Upper lobe of left lung (tissue), 6 donors: ENCODE results near the gene TM9SF2. TPM values are rescaled to one million over a fixed set of nuclear protein-coding genes. Genes with fewer than 3 reads are reported as not detected.
A peak's percentile ranks its signal among the peaks of the same experiment; 100 is the strongest.
"Not testable (repeated sequence)": the region's sequence is repeated elsewhere in the genome, so short reads cannot be mapped to it uniquely, and the experiment has no call there.

Experiments used
- ATAC-seq, 2 donors: fragments of 200-7000 bp; cut with Tn5 transposase; one replicate each; pipeline ENCODE4 v1.9.1; 2022; ENCODE audit warnings: mild to moderate bottlenecking in 2 of 2, moderate library complexity in 2 of 2; ENCODE audit not compliant: low FRiP score in 2 of 2
- DNase-seq, 2 donors: peaks; one replicate each; pipeline ENCODE4 v3.0.0-alpha.2; 2019 to 2020
- H3K27ac ChIP-seq, 4 donors: fragments of 200-600 bp; sonication (generic); one replicate each; pipeline ENCODE4 v1.5.1; 2016 to 2019
- H3K27me3 ChIP-seq, 4 donors: fragments of 200-600 bp; sonication (generic); one replicate each; pipeline ENCODE4 v1.5.1; 2017 to 2019
- H3K36me3 ChIP-seq, 4 donors: fragments of 200-600 bp; sonication (generic); one replicate each; pipeline ENCODE4 v1.5.1; 2016 to 2019
- H3K4me1 ChIP-seq, 4 donors: fragments of 200-600 bp; sonication (generic); one replicate each; pipeline ENCODE4 v1.5.1; 2018 to 2019
- H3K4me3 ChIP-seq, 4 donors: fragments of 200-600 bp; sonication (generic); one replicate each; pipeline ENCODE4 v1.5.1; 2017 to 2019; ENCODE audit warnings: mild to moderate bottlenecking in 2 of 4, moderate library complexity in 1 of 4
- H3K9me3 ChIP-seq, 4 donors: fragments of 200-600 bp; sonication (generic); one replicate each; pipeline ENCODE4 v1.5.1; 2018 to 2019
- EP300 ChIP-seq, 4 donors: sonication (generic); formaldehyde crosslinking; IDR thresholded peaks; one replicate each; pipeline ENCODE4 v1.5.1; 2017; ENCODE audit warnings: antibody characterized with exemption in 4 of 4, control low read depth in 2 of 4
- POLR2A ChIP-seq, 4 donors: fragments of 450-650 bp; IDR thresholded peaks; one replicate each; pipeline ENCODE4 v1.5.1; 2016 to 2017; ENCODE audit warnings: antibody characterized with exemption in 4 of 4, mild to moderate bottlenecking in 2 of 4
- POLR2AphosphoS5 ChIP-seq, 2 donors: sonication (generic); formaldehyde crosslinking; IDR thresholded peaks; one replicate each; pipeline ENCODE4 v1.5.1; 2017; ENCODE audit warnings: antibody characterized with exemption in 2 of 2
- WGBS, 2 donors: methylation state at CpG; one replicate each; pipeline ENCODE4 v1.1.5; 2017 to 2018; 5-methylcytosine and 5-hydroxymethylcytosine counted together
- total RNA-seq, 6 donors: library from RNA; depleted of rRNA in 4 of 6; stranded (reverse); fragments of >200 nt in 4 of 6; gene quantifications; one replicate each; pipeline versions ENCODE4 v1.1.0 to v1.2.1, GENCODE V29; 2016 to 2021
- TF ChIP-seq, protein P1 (sequence below), 6 experiments: fragments of 450-650 bp in 4 of 6; fragments of 200-600 bp in 2 of 6; sonication (generic) in 2 of 6; IDR thresholded peaks; one replicate each; pipeline ENCODE4 v1.5.1; 2016 to 2019; ENCODE audit warnings: antibody characterized with exemption in 6 of 6
- donor health status: DM: no; HTN: no; CAD: no; lungs with moderate emphysema.
- donor health status: DM: no; HTN: yes; CAD: no; lungs with severe emphysema.

TM9SF2 gene
- 100 to 1,000 TPM in 4 of 6 donors, 10 to 100 TPM in 2; 34.7 to 142 (median 116) TPM for total RNA-seq

DNA sequence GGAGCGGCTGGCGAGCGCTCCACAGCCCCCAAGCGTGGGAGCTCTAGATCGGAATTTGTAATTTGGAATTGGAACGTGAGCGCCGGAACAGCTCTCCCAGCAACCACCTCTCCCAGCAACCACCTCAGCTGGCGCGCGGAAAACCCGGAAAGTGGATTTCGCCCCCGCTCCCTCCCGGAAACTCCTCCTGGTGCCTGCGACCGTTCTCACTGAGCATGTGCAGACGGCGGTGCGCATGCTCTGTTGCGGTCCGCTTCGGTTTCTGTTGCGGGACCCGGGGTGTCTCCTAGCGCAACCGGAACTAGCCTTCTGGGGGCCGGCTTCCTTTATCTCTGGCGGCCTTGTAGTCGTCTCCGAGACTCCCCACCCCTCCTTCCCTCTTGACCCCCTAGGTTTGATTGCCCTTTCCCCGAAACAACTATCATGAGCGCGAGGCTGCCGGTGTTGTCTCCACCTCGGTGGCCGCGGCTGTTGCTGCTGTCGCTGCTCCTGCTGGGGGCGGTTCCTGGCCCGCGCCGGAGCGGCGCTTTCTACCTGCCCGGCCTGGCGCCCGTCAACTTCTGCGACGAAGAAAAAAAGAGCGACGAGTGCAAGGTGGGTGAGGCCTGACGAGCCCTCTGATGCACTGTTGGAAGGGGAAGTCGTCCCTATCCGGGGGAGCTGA is at the start of gene TM9SF2:
TSS of gene TM9SF2 (plus strand) at position 289 of the 664 bp plus-strand sequence. CDS start at position 424, 135 bp downstream.
- 1% methylated on average over 23 to 55 of the region's 55 CpGs for WGBS, 2 donors
- Histone ChIP-seq H3K4me1 (peaks cover 57 to 82% (median 65%) of the 10 kb centered on the region in 4 donors), H3K36me3 (no peaks in the 10 kb centered on the region), H3K27me3 (no peaks in the 10 kb centered on the region), H3K9me3 (no peaks in the 10 kb centered on the region), H3K27ac (peak within 1 kb of the TSS; percentile 91 to 96 (median 94)), H3K4me3 (peak within 1 kb of the TSS; percentile 68 to 98 (median 78))
- DNase-seq (peak; percentile 96), ATAC-seq (peak; percentile 90 to 94)
- TF ChIP-seq EP300 (IDR thresholded peaks at IDR 0.05) (peak in 1 of 4 donors; percentile 3), POLR2A (IDR thresholded peaks at IDR 0.05) (peak in 3 of 4 donors; percentile 74 to 87 (median 78)), POLR2AphosphoS5 (IDR thresholded peaks at IDR 0.05) (peak; percentile 77 to 90)
- TF ChIP-seq, protein P1, sequence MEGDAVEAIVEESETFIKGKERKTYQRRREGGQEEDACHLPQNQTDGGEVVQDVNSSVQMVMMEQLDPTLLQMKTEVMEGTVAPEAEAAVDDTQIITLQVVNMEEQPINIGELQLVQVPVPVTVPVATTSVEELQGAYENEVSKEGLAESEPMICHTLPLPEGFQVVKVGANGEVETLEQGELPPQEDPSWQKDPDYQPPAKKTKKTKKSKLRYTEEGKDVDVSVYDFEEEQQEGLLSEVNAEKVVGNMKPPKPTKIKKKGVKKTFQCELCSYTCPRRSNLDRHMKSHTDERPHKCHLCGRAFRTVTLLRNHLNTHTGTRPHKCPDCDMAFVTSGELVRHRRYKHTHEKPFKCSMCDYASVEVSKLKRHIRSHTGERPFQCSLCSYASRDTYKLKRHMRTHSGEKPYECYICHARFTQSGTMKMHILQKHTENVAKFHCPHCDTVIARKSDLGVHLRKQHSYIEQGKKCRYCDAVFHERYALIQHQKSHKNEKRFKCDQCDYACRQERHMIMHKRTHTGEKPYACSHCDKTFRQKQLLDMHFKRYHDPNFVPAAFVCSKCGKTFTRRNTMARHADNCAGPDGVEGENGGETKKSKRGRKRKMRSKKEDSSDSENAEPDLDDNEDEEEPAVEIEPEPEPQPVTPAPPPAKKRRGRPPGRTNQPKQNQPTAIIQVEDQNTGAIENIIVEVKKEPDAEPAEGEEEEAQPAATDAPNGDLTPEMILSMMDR (IDR thresholded peaks at IDR 0.05): peak in 1 of 6 experiments; percentile 16

- H3K4me1 ChIP-seq: no peaks in the 10 kb centered on the region
- H3K36me3 ChIP-seq: no peaks in the 10 kb centered on the region
- ATAC-seq (no peak), DNase-seq (no peak)
- no peak overlapping the region for H3K27ac ChIP-seq
- TF ChIP-seq POLR2A (IDR thresholded peaks at IDR 0.05) (no peak), POLR2AphosphoS5 (IDR thresholded peaks at IDR 0.05) (no peak), EP300 (IDR thresholded peaks at IDR 0.05) (no peak)
- TF ChIP-seq, protein P1 (IDR thresholded peaks at IDR 0.05): no peak
- 74 to 82% methylated on average over 9 of the region's 9 CpGs for WGBS, 2 donors
- H3K4me3 ChIP-seq: no peak overlapping the region
- H3K9me3 ChIP-seq: no peaks in the 10 kb centered on the region
- H3K27me3 ChIP-seq: no peaks in the 10 kb centered on the region
Measured at GRCh38 chr13:99454518-99455183, 46.6 kb upstream of the TM9SF2 start.

DNA sequence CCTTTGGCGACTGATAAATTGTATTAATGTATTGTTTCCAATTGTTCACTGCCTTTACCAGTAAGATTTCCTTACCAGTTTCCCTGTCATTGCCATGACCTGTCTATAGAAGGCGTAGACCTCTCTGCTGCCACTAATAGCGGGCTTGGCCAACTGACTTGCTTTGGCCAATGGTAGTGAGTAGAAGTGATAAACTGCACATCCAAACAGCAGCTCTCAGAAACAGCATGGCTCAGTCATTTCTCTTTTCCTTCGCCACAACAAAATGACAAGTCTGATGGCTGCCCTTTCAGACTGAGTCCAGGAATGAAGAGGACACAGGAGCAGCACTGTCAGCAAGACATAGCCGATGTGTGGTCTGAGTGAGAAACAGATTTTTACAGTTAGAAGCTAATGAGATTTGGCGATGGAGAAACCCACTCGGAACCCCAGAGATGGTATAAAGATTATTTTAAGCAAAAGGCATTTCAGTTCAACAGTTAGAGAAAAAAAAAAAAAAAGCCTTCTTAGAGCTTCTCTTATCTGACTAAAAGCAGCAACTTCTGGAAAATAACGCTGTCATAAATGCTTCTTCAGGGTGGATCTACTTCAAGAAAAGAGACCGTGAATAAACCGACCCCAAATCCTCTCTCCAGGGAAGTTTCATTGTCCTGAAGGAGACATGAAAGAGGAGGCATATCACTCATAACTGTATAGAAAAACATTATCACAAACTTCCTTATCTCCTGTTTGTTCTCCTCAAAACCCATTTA is 42.0 kb upstream of the TM9SF2 start:
- ATAC-seq (no peak), DNase-seq (no peak)
- Histone ChIP-seq H3K4me3 (no peak overlapping the region), H3K27ac (no peak overlapping the region), H3K9me3 (no peaks in the 10 kb centered on the region), H3K36me3 (no peaks in the 10 kb centered on the region), H3K27me3 (no peaks in the 10 kb centered on the region), H3K4me1 (peaks cover 0 to 4% (median 1%) of the 10 kb centered on the region in 4 donors)
- WGBS, 2 donors: 86 to 87% methylated on average over 10 of the region's 10 CpGs
- no peak for TF ChIP-seq EP300 (IDR thresholded peaks at IDR 0.05)
- no peak for TF ChIP-seq POLR2A (IDR thresholded peaks at IDR 0.05)
- TF ChIP-seq, protein P1 (IDR thresholded peaks at IDR 0.05): no peak
- TF ChIP-seq POLR2AphosphoS5 (IDR thresholded peaks at IDR 0.05): no peak

DNA sequence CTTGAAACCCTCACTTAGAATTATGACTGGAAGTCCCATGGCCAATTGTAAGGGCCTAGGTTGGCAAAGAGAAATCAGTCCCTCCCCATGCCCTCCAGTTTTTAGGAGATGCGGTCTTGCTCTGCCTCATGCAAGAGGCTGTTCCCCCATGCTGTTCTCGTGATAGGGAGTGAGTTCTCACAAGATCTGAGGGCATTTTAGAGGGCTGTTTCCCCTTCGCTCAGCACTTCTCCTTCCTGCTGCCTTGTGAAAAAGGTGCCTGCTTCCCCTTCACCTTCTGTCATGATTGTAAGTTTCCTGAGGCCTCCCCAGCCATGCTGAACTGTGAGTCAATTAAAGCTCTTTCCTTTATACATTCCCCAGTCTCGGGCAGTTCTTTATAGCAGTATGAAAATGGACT is 40.5 kb upstream of the TM9SF2 start:
- H3K27ac ChIP-seq: peak overlapping the region in 1 of 4 donors; percentile 5
- ATAC-seq, H3K27me3 ChIP-seq, H3K4me3 ChIP-seq, H3K36me3 ChIP-seq, H3K9me3 ChIP-seq, H3K4me1 ChIP-seq: not testable (repeated sequence)
- peak in 1 of 2 donors; percentile 11 for TF ChIP-seq POLR2AphosphoS5 (IDR thresholded peaks at IDR 0.05)
- WGBS, 2 donors: 66 to 67% methylated on average over 4 of the region's 4 CpGs
- DNase-seq: peak in 1 of 2 donors; percentile 28
